Calu3 (cell line): ENCODE results near the gene KCNG4. TPM values are rescaled to one million over a fixed set of nuclear protein-coding genes. Genes with fewer than 3 reads are reported as not detected.

Experiments
- BruUV-seq: library from RNA; stranded (reverse); fragments of 400-500 nt; replicated peaks from 2 replicates; lab custom pipeline; 2021; lab: Mats Ljungman, UMichigan
- CTCF ChIA-PET: fragments of 300-600 bp; sonication (Branson Sonifier 250); formaldehyde crosslinking; loops from one replicate; lab custom pipeline; 2022; ENCODE audit warnings: antibody characterized with exemption; lab: Charles Lee
- DNase-seq: peaks from one replicate; pipeline ENCODE4 v3.0.0; 2022
- H3K27ac Mint-ChIP-seq: one replicate; pipeline ENCODE4 v1.8.0; 2022; ENCODE audit warnings: mixed read lengths; ENCODE audit not compliant: unreplicated experiment
- H3K27me3 Mint-ChIP-seq: one replicate; pipeline ENCODE4 v1.8.0; 2022; ENCODE audit warnings: mixed read lengths; ENCODE audit not compliant: unreplicated experiment
- H3K36me3 Mint-ChIP-seq: one replicate; pipeline ENCODE4 v1.8.0; 2022; ENCODE audit warnings: mild to moderate bottlenecking, moderate library complexity, mixed read lengths; ENCODE audit not compliant: insufficient read depth, unreplicated experiment
- H3K4me1 Mint-ChIP-seq: one replicate; pipeline ENCODE4 v1.8.0; 2022; ENCODE audit warnings: mild to moderate bottlenecking, low read depth, mixed read lengths; ENCODE audit not compliant: unreplicated experiment
- H3K4me3 Mint-ChIP-seq: one replicate; pipeline ENCODE4 v1.8.0; 2022; ENCODE audit warnings: mild to moderate bottlenecking, low read depth, moderate library complexity, mixed read lengths; ENCODE audit not compliant: unreplicated experiment
- H3K9me3 Mint-ChIP-seq: one replicate; pipeline ENCODE4 v1.8.0; 2022; ENCODE audit warnings: low read depth, mixed read lengths; ENCODE audit not compliant: unreplicated experiment
- intact Hi-C: fragments of 100-400 bp; cut with micrococcal nuclease; formaldehyde crosslinking; loops from one replicate; pipeline ENCODE4 v1.10.0; 2022; ENCODE audit not compliant: unreplicated experiment
- total RNA-seq: library from RNA; stranded (reverse); gene quantifications from 2 replicates; pipeline ENCODE4 v1.2.3, GENCODE V29; 2022
- TF ChIP-seq, protein P1 (sequence below): fragments of 200-600 bp; IDR thresholded peaks from one replicate; pipeline ENCODE4 v1.8.0; 2022; ENCODE audit warnings: antibody characterized with exemption; ENCODE audit not compliant: unreplicated experiment

The KCNG4 gene
- total RNA-seq, 1 experiment from 2014 or later = not detected

DNA sequence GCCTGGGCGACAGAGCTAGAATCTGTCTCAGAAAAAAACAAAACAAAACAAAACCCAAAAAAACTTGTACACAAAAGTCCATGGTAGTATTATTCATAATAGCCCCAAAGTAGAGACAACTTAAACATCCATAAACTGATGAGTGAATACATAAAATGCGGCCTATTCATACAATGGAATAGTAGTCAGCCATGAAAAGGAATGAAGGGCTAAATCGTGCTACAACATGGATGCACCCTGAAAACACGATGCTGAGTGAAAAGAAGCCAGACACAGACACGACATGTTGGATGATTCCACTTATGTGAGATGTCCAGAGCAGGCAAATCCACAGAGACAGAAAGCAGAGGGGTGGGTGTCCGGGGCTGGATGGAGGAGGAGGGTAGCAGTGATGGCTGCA is 12.3 kb downstream of the KCNG4 start:
- H3K4me3 Mint-ChIP-seq = no peak overlapping the region
- peaks cover 9% of the 10 kb centered on the region for H3K4me1 Mint-ChIP-seq
- TF ChIP-seq, protein P1, sequence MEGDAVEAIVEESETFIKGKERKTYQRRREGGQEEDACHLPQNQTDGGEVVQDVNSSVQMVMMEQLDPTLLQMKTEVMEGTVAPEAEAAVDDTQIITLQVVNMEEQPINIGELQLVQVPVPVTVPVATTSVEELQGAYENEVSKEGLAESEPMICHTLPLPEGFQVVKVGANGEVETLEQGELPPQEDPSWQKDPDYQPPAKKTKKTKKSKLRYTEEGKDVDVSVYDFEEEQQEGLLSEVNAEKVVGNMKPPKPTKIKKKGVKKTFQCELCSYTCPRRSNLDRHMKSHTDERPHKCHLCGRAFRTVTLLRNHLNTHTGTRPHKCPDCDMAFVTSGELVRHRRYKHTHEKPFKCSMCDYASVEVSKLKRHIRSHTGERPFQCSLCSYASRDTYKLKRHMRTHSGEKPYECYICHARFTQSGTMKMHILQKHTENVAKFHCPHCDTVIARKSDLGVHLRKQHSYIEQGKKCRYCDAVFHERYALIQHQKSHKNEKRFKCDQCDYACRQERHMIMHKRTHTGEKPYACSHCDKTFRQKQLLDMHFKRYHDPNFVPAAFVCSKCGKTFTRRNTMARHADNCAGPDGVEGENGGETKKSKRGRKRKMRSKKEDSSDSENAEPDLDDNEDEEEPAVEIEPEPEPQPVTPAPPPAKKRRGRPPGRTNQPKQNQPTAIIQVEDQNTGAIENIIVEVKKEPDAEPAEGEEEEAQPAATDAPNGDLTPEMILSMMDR = no peak
- H3K27ac Mint-ChIP-seq = no peak overlapping the region
- CTCF ChIA-PET = interaction anchor here (0.6 kb wide), 1 partner anchor 15 kb away, joined by 4 read pairs; no protein-coding TSS in a partner anchor
- no peak for DNase-seq
- H3K9me3 Mint-ChIP-seq = no peaks in the 10 kb centered on the region
- H3K36me3 Mint-ChIP-seq = no peaks in the 10 kb centered on the region
- peaks cover 25% of the 10 kb centered on the region for H3K27me3 Mint-ChIP-seq
- intact Hi-C loops = no loop called here
- BruUV-seq = no TSS peak

DNA sequence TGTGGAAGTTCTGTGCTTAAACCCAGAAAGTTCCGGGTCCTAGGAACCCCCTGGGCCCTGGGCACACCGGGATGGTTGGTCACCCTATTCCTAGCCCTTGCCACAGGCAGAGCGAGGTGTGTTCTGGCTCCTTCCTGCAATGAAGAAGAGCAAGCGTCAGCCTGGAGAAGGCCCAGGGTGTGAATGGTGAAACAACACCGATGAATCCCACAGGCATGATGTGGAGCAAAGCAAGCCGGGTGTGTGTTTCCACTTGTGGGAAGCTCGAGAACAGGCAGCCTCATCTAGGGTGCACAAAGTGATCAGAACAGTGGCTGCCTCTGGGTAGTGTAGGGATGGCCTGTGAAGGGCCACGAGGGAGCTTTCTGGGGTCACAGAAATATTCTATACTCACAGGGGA is 13.8 kb downstream of the KCNG4 start:
- H3K9me3 Mint-ChIP-seq = no peaks in the 10 kb centered on the region
- DNase-seq = no peak
- peaks cover 9% of the 10 kb centered on the region for H3K4me1 Mint-ChIP-seq
- no peak overlapping the region for H3K27ac Mint-ChIP-seq
- intact Hi-C loops = no loop called here
- H3K36me3 Mint-ChIP-seq = no peaks in the 10 kb centered on the region
- TF ChIP-seq, protein P1 = no peak
- peaks cover 25% of the 10 kb centered on the region for H3K27me3 Mint-ChIP-seq
- BruUV-seq = no TSS peak
- CTCF ChIA-PET = no interaction called here
- H3K4me3 Mint-ChIP-seq = no peak overlapping the region

DNA sequence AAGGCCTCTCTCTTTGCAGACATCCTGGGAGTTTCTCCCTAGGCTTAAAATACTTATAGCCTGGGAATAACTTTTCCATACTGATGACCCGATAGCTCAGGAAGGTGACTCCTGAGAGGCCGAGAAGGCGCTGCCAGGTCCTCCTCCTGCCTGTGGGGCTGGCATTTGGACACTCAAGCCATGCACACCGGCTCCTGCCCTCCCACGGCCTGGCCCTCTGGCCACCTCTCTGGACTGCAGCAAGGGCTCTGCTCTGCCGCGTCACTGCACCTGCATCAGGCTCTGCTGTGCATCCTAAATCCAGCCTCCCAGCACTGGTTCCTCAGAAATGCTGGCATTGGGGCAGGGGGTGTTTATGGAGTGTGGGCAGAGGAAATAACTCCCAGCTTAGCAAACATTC is 14.2 kb downstream of the KCNG4 start:
- TF ChIP-seq, protein P1 = no peak
- Mint-ChIP-seq H3K9me3 (no peaks in the 10 kb centered on the region), H3K36me3 (no peaks in the 10 kb centered on the region), H3K27me3 (peaks cover 25% of the 10 kb centered on the region), H3K27ac (no peak overlapping the region), H3K4me1 (peaks cover 9% of the 10 kb centered on the region), H3K4me3 (no peak overlapping the region)
- intact Hi-C loops = no loop called here
- no peak for DNase-seq
- CTCF ChIA-PET = no interaction called here
- no TSS peak for BruUV-seq

DNA sequence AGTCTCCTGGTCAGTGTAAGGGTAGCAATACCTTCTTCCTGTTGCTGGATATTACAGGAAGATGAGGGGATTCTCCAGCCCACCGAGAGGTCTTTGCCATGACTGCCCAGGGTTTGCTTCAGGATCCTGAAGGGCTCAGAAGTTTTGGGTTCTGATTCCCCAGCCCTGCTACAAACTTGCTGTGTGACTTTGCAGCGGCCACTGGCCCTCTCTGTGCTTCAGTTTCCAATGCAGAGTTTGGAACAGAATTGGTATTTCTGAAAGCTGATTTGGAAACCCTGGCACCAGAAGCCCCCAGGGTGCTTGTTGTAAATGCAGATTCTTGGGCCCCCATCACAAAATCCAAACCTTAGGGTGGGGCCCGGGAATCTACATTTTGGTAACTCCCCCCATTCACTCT is 14.7 kb downstream of the KCNG4 start:
- Mint-ChIP-seq H3K27ac (no peak overlapping the region), H3K9me3 (no peaks in the 10 kb centered on the region), H3K27me3 (peaks cover 27% of the 10 kb centered on the region), H3K4me3 (no peak overlapping the region), H3K4me1 (peaks cover 9% of the 10 kb centered on the region), H3K36me3 (no peaks in the 10 kb centered on the region)
- DNase-seq = no peak
- CTCF ChIA-PET = no interaction called here
- TF ChIP-seq, protein P1 = no peak
- intact Hi-C loops = no loop called here
- no TSS peak for BruUV-seq
